Islet of Langerhans (tissue), 1 donor: ENCODE measurements around the gene TRIM47.

ENCODE experiments used
- FAIRE-seq: peaks from one replicate; lab custom pipeline; 2011; peaks lifted over from hg19 to GRCh38; lab: Jason Lieb, UNC

Gene TRIM47

GRCh38 chr17:75878174-75878998 lies at the start of gene TRIM47:
TRIM47 (minus strand) TSS chr17:75878581; CDS start chr17:75878548, 33 bp downstream.
- FAIRE-seq, result no peak

GRCh38 chr17:75927286-75927922 lies 49.0 kb upstream of the TRIM47 start:
- no peak for FAIRE-seq

- no peak for FAIRE-seq
Measured at GRCh38 chr17:75926456-75926855, 48.1 kb upstream of the TRIM47 start.

GRCh38 chr17:75925912-75926311 lies 47.5 kb upstream of the TRIM47 start:
- no peak for FAIRE-seq

GRCh38 chr17:75925103-75925502 lies 46.7 kb upstream of the TRIM47 start:
- FAIRE-seq, result no peak

- no peak for FAIRE-seq
Measured at GRCh38 chr17:75922963-75923874, 44.8 kb upstream of the TRIM47 start.

GRCh38 chr17:75922173-75922961 lies 44.0 kb upstream of the TRIM47 start:
- FAIRE-seq, result no peak

GRCh38 chr17:75921596-75921995 lies 43.2 kb upstream of the TRIM47 start:
- FAIRE-seq, result no peak

- FAIRE-seq, result no peak
Measured at GRCh38 chr17:75920045-75920560, 41.7 kb upstream of the TRIM47 start.

GRCh38 chr17:75919611-75920010 lies 41.2 kb upstream of the TRIM47 start:
- FAIRE-seq, result no peak

- FAIRE-seq, result no peak
Measured at GRCh38 chr17:75917917-75918445, 39.6 kb upstream of the TRIM47 start.

GRCh38 chr17:75917141-75917916 lies 38.9 kb upstream of the TRIM47 start:
- FAIRE-seq, result no peak

GRCh38 chr17:75915268-75915667 lies 36.9 kb upstream of the TRIM47 start:
- FAIRE-seq, result no peak

GRCh38 chr17:75914643-75915267 lies 36.4 kb upstream of the TRIM47 start:
- FAIRE-seq, result no peak

- FAIRE-seq, result no peak
Measured at GRCh38 chr17:75913537-75914210, 35.3 kb upstream of the TRIM47 start.

GRCh38 chr17:75910699-75911098 lies 32.3 kb upstream of the TRIM47 start:
- FAIRE-seq, result no peak

- FAIRE-seq, result no peak
Measured at GRCh38 chr17:75909812-75910274, 31.5 kb upstream of the TRIM47 start.

- FAIRE-seq, result no peak
Measured at GRCh38 chr17:75909051-75909811, 30.9 kb upstream of the TRIM47 start.

- no peak for FAIRE-seq
Measured at GRCh38 chr17:75908201-75908600, 29.8 kb upstream of the TRIM47 start.
